Measurements from ENCODE around the gene GALNT9.
"Not testable (repeated sequence)": the region's sequence is repeated elsewhere in the genome, so short reads cannot be mapped to it uniquely, and the experiment has no call there.

The GALNT9 gene

GRCh38 chr12:132152953-132153352 is 176.4 kb downstream of the GALNT9 start:
- FAIRE-seq, result no peak

- FAIRE-seq, result no peak
These were observed 177.0 kb downstream of the GALNT9 start for GRCh38 chr12:132152411-132152821.

- no peak for FAIRE-seq
These were observed 177.5 kb downstream of the GALNT9 start for GRCh38 chr12:132151766-132152410.

- no peak for FAIRE-seq
These were observed 178.1 kb downstream of the GALNT9 start for GRCh38 chr12:132151145-132151765.

GRCh38 chr12:132150780-132151144 is 178.6 kb downstream of the GALNT9 start:
- no peak for FAIRE-seq

GRCh38 chr12:132149526-132149925 is 179.9 kb downstream of the GALNT9 start:
- not testable (repeated sequence) for FAIRE-seq

GRCh38 chr12:132148368-132149045 is 180.9 kb downstream of the GALNT9 start:
- no peak for FAIRE-seq

- FAIRE-seq, result no peak
These were observed 181.7 kb downstream of the GALNT9 start for GRCh38 chr12:132147423-132148367.

GRCh38 chr12:132146772-132147422 is 182.5 kb downstream of the GALNT9 start:
- no peak for FAIRE-seq
